Stomach smooth muscle (tissue), 2 donors: ENCODE measurements around the gene MTFR1L.

ENCODE experiments used
- H3K27ac ChIP-seq: one replicate; pipeline ENCODE4 v1.7.0; 2013; ENCODE audit warnings: mild to moderate bottlenecking, low read length, inconsistent platforms
- H3K27me3 ChIP-seq, 2 donors: one replicate each; pipeline ENCODE4 v1.7.0; 2013; ENCODE audit warnings: low read length in 2 of 2; ENCODE audit not compliant: insufficient read depth in 2 of 2, control insufficient read depth in 1 of 2
- H3K36me3 ChIP-seq, 2 donors: one replicate each; pipeline ENCODE4 v1.7.0; 2013; ENCODE audit warnings: low read length in 2 of 2; ENCODE audit not compliant: control insufficient read depth in 2 of 2, insufficient read depth in 2 of 2
- H3K4me1 ChIP-seq: one replicate; pipeline ENCODE4 v1.7.0; 2013; ENCODE audit warnings: low read length; ENCODE audit not compliant: control insufficient read depth, insufficient read depth
- H3K4me3 ChIP-seq, 2 donors: one replicate each; pipeline ENCODE4 v1.7.0; 2013; ENCODE audit warnings: low read length in 2 of 2
- H3K9ac ChIP-seq, 2 donors: one replicate each; pipeline ENCODE4 v1.7.0; 2013; ENCODE audit warnings: low read length in 2 of 2, mild to moderate bottlenecking in 1 of 2
- H3K9me3 ChIP-seq, 2 donors: one replicate each; pipeline ENCODE4 v1.7.0; 2013; ENCODE audit warnings: low read length in 2 of 2; ENCODE audit not compliant: control insufficient read depth in 2 of 2
- donor health status: healthy.
- donor health status: Pancreatic carcinoma.

MTFR1L gene

GRCh38 chr1:25800703-25801377 is 18.9 kb upstream of the MTFR1L start:
- H3K9me3 ChIP-seq = no peaks in the 10 kb centered on the region
- H3K4me1 ChIP-seq = peaks cover 60% of the 10 kb centered on the region
- H3K4me3 ChIP-seq = peak overlapping the region; percentile 63 to 84
- H3K9ac ChIP-seq = peak overlapping the region; percentile 72 to 74
- peak overlapping the region; percentile 46 for H3K27ac ChIP-seq
- H3K27me3 ChIP-seq = no peaks in the 10 kb centered on the region
- peaks cover 2 to 4% of the 10 kb centered on the region in 2 donors for H3K36me3 ChIP-seq

GRCh38 chr1:25802915-25803314 is 16.8 kb upstream of the MTFR1L start:
- H3K27ac ChIP-seq = no peak overlapping the region
- peak overlapping the region in 1 of 2 donors; percentile 42 for H3K9ac ChIP-seq
- H3K9me3 ChIP-seq = no peaks in the 10 kb centered on the region
- no peaks in the 10 kb centered on the region for H3K27me3 ChIP-seq
- H3K4me3 ChIP-seq = no peak overlapping the region
- H3K36me3 ChIP-seq = peaks cover 4 to 6% of the 10 kb centered on the region in 2 donors
- peaks cover 65% of the 10 kb centered on the region for H3K4me1 ChIP-seq

GRCh38 chr1:25803368-25803767 is 16.4 kb upstream of the MTFR1L start:
- H3K4me3 ChIP-seq = no peak overlapping the region
- no peak overlapping the region for H3K9ac ChIP-seq
- no peaks in the 10 kb centered on the region for H3K27me3 ChIP-seq
- H3K27ac ChIP-seq = no peak overlapping the region
- H3K9me3 ChIP-seq = no peaks in the 10 kb centered on the region
- H3K4me1 ChIP-seq = peaks cover 64% of the 10 kb centered on the region
- peaks cover 6% of the 10 kb centered on the region in 2 donors for H3K36me3 ChIP-seq

GRCh38 chr1:25804244-25804963 is 15.3 kb upstream of the MTFR1L start:
- peak overlapping the region in 1 of 2 donors; percentile 51 for H3K9ac ChIP-seq
- no peaks in the 10 kb centered on the region for H3K9me3 ChIP-seq
- H3K27ac ChIP-seq = no peak overlapping the region
- peaks cover 56% of the 10 kb centered on the region for H3K4me1 ChIP-seq
- no peak overlapping the region for H3K4me3 ChIP-seq
- H3K27me3 ChIP-seq = no peaks in the 10 kb centered on the region
- peaks cover 6 to 13% of the 10 kb centered on the region in 2 donors for H3K36me3 ChIP-seq

GRCh38 chr1:25804964-25805862 is 14.5 kb upstream of the MTFR1L start:
- Histone ChIP-seq H3K9ac (peak overlapping the region in 1 of 2 donors; percentile 36), H3K4me3 (no peak overlapping the region), H3K4me1 (peaks cover 52% of the 10 kb centered on the region), H3K27me3 (no peaks in the 10 kb centered on the region), H3K27ac (peak overlapping the region; percentile 58), H3K9me3 (no peaks in the 10 kb centered on the region), H3K36me3 (peaks cover 6 to 17% of the 10 kb centered on the region in 2 donors)

GRCh38 chr1:25805863-25806225 is 13.9 kb upstream of the MTFR1L start:
- Histone ChIP-seq H3K27me3 (no peaks in the 10 kb centered on the region), H3K9ac (no peak overlapping the region), H3K27ac (peak overlapping the region; percentile 58), H3K4me1 (peaks cover 53% of the 10 kb centered on the region), H3K9me3 (no peaks in the 10 kb centered on the region), H3K4me3 (no peak overlapping the region), H3K36me3 (peaks cover 6 to 17% of the 10 kb centered on the region in 2 donors)

GRCh38 chr1:25806418-25806817 is 13.3 kb upstream of the MTFR1L start:
- Histone ChIP-seq H3K36me3 (peaks cover 10 to 19% of the 10 kb centered on the region in 2 donors), H3K27ac (peak overlapping the region; percentile 58), H3K9me3 (no peaks in the 10 kb centered on the region), H3K9ac (peak overlapping the region in 1 of 2 donors; percentile 13), H3K4me1 (peaks cover 51% of the 10 kb centered on the region), H3K4me3 (no peak overlapping the region), H3K27me3 (no peaks in the 10 kb centered on the region)

GRCh38 chr1:25807480-25808390 is 12.0 kb upstream of the MTFR1L start:
- Histone ChIP-seq H3K36me3 (peaks cover 16 to 26% of the 10 kb centered on the region in 2 donors), H3K27ac (no peak overlapping the region), H3K27me3 (no peaks in the 10 kb centered on the region), H3K9me3 (no peaks in the 10 kb centered on the region), H3K4me3 (no peak overlapping the region), H3K9ac (no peak overlapping the region), H3K4me1 (peaks cover 46% of the 10 kb centered on the region)

- Histone ChIP-seq H3K27ac (no peak overlapping the region), H3K4me1 (peaks cover 44% of the 10 kb centered on the region), H3K9ac (no peak overlapping the region), H3K4me3 (no peak overlapping the region), H3K27me3 (no peaks in the 10 kb centered on the region), H3K9me3 (no peaks in the 10 kb centered on the region), H3K36me3 (peaks cover 22 to 34% of the 10 kb centered on the region in 2 donors)
These were observed 11.1 kb upstream of the MTFR1L start for GRCh38 chr1:25808481-25809244.
